Left cardiac atrium (tissue), 4 donors: ENCODE measurements around the gene TPRG1. TPM values are rescaled to one million over a fixed set of nuclear protein-coding genes. Genes with fewer than 3 reads are reported as not detected.

Source experiments
- ATAC-seq, 2 donors: fragments of 200-7000 bp; cut with Tn5 transposase; one replicate each; pipeline ENCODE4 v1.9.1; 2020; ENCODE audit warnings: mild to moderate bottlenecking in 2 of 2, moderate library complexity in 2 of 2
- DNase-seq: peaks from one replicate; pipeline ENCODE4 v3.0.0-alpha.2; 2020
- intact Hi-C, 2 donors: fragments of 100-400 bp; cut with DNase I; formaldehyde crosslinking; loops; one replicate each; pipeline versions ENCODE4 v1.14.1 to v1.15.1; 2022 to 2023
- total RNA-seq, 2 donors: library from RNA; stranded (reverse); fragmentation: NEBNext Ultra II Directional; extraction: Animal tissue kit (Norgen Biotek cat#: 25700); gene quantifications; one replicate each; pipeline ENCODE4 v1.2.1, GENCODE V29; 2021
- donor health status: DM: no; HTN: yes; CAD: no.
- donor health status: DM: no; HTN: yes; CAD: no; lungs with severe emphysema.
- donor health status: DM: yes; HTN: yes; CAD: no.
- donor health status: Dilated cardiomyopathy.

The TPRG1 gene
- total RNA-seq, 2 donors from 2014 or later: 5.2 to 15.5 TPM

- DNase-seq (no peak), ATAC-seq (no peak)
- intact Hi-C loops: loop anchor here in 1 of 2 donors (5.0 kb wide), 1 partner anchor 675 kb away; no protein-coding TSS in a partner anchor
These were observed 100.8 kb downstream of the TPRG1 start for GRCh38 chr3:189272500-189273119.

- DNase-seq: no peak
- no peak for ATAC-seq
- intact Hi-C loops: loop anchor here in 1 of 2 donors (5.0 kb wide), 1 partner anchor 674 kb away; no protein-coding TSS in a partner anchor
These were observed 102.0 kb downstream of the TPRG1 start for GRCh38 chr3:189273736-189274135.

GRCh38 chr3:189275182-189275581, 103.4 kb downstream of the TPRG1 start:
- no peak for ATAC-seq
- no peak for DNase-seq
- intact Hi-C loops: no loop called here

- DNase-seq: no peak
- ATAC-seq: no peak
- intact Hi-C loops: no loop called here
These were observed 104.1 kb downstream of the TPRG1 start for GRCh38 chr3:189275852-189276251.

- intact Hi-C loops: no loop called here
- ATAC-seq (peak; percentile 76 to 88), DNase-seq (peak; percentile 21)
These were observed 104.9 kb downstream of the TPRG1 start for GRCh38 chr3:189276444-189277219.

DNA sequence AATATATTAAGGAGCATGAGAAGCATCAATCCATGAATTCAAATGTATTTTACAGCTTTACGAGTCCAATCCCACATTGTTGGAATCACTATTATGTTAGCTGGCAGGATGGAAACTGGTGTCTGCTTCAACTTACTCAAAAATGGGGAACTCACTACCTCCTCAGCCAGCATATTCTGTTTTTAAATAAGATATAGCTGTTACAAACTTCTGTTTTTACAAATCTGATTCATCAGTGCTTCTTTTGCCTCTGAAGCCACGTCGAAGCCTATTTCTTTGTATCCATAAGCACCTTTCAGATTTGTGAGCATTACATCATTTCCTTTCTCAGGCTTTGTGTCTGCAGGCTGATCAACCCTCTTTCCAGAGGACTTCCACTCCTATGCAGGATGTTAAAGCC, 105.9 kb downstream of the TPRG1 start:
- DNase-seq: no peak
- intact Hi-C loops: no loop called here
- peak in 1 of 2 donors; percentile 29 for ATAC-seq

DNA sequence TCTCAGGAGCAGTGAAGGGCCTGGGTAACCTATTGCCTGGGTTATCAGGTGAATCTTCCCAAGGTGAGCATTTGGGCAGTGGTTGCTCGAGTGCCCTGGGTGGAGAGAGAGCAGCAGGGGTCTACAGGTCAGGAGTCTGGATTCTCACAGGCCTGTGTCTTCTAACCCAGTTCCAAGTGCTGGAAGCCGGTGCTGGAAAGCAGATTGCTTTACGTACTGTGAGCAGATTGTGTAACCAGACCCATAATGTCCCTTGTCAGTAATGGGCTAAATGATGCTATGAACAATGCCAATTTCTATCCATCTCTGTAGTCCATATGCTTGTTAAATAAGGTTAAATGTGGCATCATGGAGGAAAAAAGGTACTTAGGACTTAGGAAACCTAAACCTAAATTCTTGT, 106.5 kb downstream of the TPRG1 start:
- intact Hi-C loops: no loop called here
- DNase-seq: no peak
- ATAC-seq: no peak

DNA sequence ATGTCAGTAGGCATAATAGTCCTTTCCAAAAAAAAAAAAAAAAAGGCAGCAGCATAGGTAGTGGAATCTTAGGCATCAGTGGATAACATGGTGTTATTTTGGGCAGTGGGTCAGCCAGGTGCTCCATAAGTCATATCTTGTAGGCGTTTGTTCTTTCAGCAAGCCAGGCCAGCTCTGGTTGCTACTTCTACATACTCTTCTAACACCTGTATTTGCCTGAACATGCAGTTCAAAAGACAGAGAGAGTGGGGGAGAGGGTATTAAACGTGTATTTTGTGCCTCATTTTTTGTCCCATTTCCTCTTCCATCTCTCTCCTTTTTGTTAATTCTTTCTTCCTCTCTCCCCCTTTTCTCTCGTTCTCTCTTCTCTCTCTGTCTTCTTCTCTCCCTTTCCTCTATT, 110.4 kb downstream of the TPRG1 start:
- DNase-seq: no peak
- no peak for ATAC-seq
- intact Hi-C loops: no loop called here

DNA sequence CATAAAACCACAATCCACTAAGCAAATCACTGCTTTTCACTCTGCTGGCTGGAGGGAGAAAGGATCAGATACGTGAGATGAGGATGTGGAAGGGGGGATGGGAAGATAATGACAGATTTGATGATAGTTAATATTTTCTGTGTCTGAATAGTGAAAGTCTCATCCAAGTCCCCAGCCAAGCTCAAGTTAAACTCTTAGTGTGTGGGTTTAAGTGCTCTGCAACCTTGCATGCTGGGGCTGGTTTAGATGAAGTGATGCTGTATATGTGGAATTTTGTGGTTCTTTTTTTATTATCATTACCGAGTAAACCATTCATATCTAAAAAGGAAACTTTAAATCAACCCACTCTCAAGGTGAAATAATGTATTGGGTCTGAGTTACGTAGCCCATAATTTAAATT, 111.0 kb downstream of the TPRG1 start:
- no peak for ATAC-seq
- no peak for DNase-seq
- intact Hi-C loops: no loop called here

GRCh38 chr3:189286188-189286587, 114.4 kb downstream of the TPRG1 start:
- intact Hi-C loops: no loop called here
- no peak for ATAC-seq

DNA sequence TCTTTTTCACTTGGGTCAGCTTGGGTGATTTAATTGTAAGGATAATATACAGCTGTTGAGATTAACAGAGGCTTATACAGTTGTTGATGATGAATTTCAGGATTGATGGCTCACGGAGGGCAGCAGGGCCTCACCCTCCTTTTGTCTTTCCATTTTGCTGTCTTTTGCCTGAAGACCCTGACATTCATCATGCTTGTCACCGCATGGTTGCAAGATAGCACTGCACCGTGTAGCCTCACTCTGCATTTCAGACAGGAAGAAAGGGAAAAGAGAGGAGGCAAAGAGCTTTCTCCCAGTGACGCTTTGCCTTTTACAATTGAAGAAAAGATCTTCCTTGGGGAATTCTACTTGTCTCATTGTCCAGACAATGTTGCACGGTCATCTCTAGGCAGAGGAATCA, 115.1 kb downstream of the TPRG1 start:
- intact Hi-C loops: no loop called here
- ATAC-seq (no peak), DNase-seq (no peak)

More at GRCh38 chr3:189286188-189286587, 114.4 kb downstream of the TPRG1 start:
- DNase-seq: no peak

DNA sequence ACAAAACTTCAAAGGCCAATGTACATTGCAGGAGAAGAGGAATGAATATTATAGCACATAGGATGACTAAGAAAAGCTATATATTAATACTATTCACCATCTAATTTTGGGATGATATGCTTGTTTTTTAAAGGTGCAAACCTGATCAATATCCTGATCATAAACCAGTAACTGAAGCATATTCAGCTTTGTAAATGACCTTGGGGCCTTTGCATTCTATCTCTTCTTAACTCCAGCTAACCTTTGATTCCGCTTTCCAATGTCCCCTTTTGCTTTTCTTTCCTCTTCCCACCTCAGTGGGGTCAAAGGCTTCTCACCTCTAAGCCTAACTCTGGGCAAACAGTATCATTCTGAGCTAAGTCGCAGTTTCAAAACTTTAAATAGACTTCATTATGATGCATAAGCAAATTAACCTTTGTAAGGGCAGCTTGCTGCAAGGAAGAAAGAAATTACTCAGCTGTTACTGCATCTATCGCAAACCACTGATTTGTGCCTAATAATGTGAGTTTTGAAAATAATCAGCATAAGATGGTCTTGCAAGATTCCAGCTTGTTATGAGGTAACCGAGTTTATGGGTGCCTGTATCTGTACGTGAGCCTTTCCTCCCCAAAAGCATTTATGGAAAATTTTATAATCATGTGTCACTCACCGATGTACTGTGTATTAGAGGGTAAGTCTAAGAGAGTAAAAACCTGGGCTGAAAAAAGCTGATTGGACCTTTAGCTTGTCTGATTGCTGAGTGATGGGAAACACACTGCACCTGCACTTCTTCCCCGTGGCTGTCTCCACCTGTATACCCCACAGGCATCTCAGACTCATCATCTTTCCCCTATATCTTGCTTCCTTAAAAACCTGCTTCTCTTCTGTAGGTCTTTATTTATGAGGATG, 116.8 kb downstream of the TPRG1 start:
- intact Hi-C loops: no loop called here
- DNase-seq (no peak), ATAC-seq (no peak)

DNA sequence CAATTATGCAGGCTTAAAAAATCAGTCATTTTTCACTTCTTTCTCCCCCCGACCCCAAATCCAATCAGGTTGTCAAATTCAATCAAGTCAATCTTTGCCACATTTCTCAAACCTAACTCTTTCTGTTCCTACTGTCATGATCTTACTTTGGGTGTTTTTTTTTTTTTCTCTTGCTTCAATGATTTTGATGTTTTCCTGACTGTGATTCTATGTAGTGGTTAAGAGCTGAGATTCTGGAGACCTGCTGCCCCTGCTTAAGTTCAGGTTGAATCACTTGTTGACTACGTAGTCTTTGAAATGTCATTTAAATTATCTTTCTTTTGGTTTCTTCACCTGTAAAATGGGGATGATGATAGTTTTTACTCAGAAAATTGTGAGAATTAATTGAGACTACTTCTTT, 117.5 kb downstream of the TPRG1 start:
- intact Hi-C loops: no loop called here
- DNase-seq: no peak
- ATAC-seq: no peak

- intact Hi-C loops: no loop called here
- DNase-seq (no peak), ATAC-seq (no peak)
These were observed 121.1 kb downstream of the TPRG1 start for GRCh38 chr3:189292667-189293484.

GRCh38 chr3:189294649-189295048, 122.9 kb downstream of the TPRG1 start:
- no peak for ATAC-seq
- no peak for DNase-seq
- intact Hi-C loops: no loop called here

DNA sequence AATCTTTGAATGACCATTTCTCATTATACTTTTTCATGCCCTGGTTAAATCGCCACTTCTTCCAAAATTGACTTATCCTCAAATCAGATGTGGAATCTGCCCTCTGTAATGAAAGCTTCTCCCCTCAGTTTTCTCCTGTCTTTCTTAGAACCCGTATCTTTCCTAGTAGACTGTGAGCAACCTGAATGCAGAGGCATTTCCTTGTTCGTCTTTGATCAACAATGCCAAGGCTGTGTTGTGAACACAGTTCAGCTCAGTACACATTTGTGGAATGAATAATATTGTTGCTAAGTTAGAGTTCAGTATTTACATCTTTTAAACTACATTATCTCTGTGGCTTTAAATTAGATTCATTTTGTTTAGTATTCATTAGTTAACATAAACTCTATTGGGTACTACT, 123.3 kb downstream of the TPRG1 start:
- ATAC-seq (no peak), DNase-seq (no peak)
- intact Hi-C loops: no loop called here

GRCh38 chr3:189297932-189298331, 126.2 kb downstream of the TPRG1 start:
- ATAC-seq (no peak), DNase-seq (no peak)
- intact Hi-C loops: no loop called here

- DNase-seq (no peak), ATAC-seq (no peak)
- intact Hi-C loops: no loop called here
These were observed 127.0 kb downstream of the TPRG1 start for GRCh38 chr3:189298469-189299375.
